OCI-LY7 (cell line): ENCODE results near the gene ENGASE. TPM values are rescaled to one million over a fixed set of nuclear protein-coding genes. Genes with fewer than 3 reads are reported as not detected.

Experiments used
- BruUV-seq: library from RNA; stranded (reverse); fragments of 400-500 nt; replicated peaks from 2 replicates; lab custom pipeline; 2021; lab: Mats Ljungman, UMichigan
- CTCF ChIA-PET: fragments of 300-600 bp; sonication (Branson Sonifier 250); formaldehyde crosslinking; loops from one replicate; lab custom pipeline; 2022; ENCODE audit warnings: antibody characterized with exemption; ENCODE audit not compliant: unreplicated experiment; lab: Charles Lee
- POLR2A ChIA-PET: fragments of 300-600 bp; sonication (Branson Sonifier 250); formaldehyde crosslinking; loops from one replicate; lab custom pipeline; 2022; ENCODE audit warnings: antibody characterized with exemption; lab: Charles Lee
- DNase-seq: peaks from one replicate; pipeline ENCODE4 v3.0.0-alpha.2; 2015; ENCODE audit warnings: low spot score
- H2AFZ ChIP-seq: fragments of 200-600 bp; sonication (generic), shearing (Covaris generic); 2 replicates; pipeline ENCODE4 v1.6.1; 2014; ENCODE audit warnings: mild to moderate bottlenecking, antibody characterized with exemption, low read length, moderate library complexity
- H3K27ac ChIP-seq: fragments of 200-600 bp; sonication (generic); 2 replicates; pipeline ENCODE4 v1.5.1; 2014; ENCODE audit warnings: mixed run types, low read depth, mild to moderate bottlenecking, moderate library complexity, low read length, inconsistent platforms; ENCODE audit not compliant: poor library complexity, severe bottlenecking
- H3K36me3 ChIP-seq: fragments of 200-600 bp; sonication (generic); 2 replicates; pipeline ENCODE4 v1.6.1; 2014; ENCODE audit warnings: mild to moderate bottlenecking, antibody characterized with exemption, low read length, moderate library complexity, mixed read lengths; ENCODE audit not compliant: insufficient read depth
- H3K4me1 ChIP-seq: fragments of 200-600 bp; sonication (generic); 2 replicates; pipeline ENCODE4 v1.5.1; 2014; ENCODE audit warnings: mild to moderate bottlenecking, low read length; ENCODE audit not compliant: insufficient read depth, poor library complexity, severe bottlenecking
- H3K4me2 ChIP-seq: fragments of 200-600 bp; sonication (generic); 2 replicates; pipeline ENCODE4 v1.6.1; 2014; ENCODE audit warnings: mild to moderate bottlenecking, low read length
- H3K4me3 ChIP-seq: fragments of 200-600 bp; sonication (generic); 2 replicates; pipeline ENCODE4 v1.5.1; 2014; ENCODE audit warnings: mild to moderate bottlenecking, low read depth, low read length; ENCODE audit not compliant: poor library complexity, severe bottlenecking
- H3K79me2 ChIP-seq: fragments of 200-600 bp; sonication (generic); 2 replicates; pipeline ENCODE4 v1.6.1; 2016; ENCODE audit warnings: low read depth, mild to moderate bottlenecking, low read length, moderate library complexity, mixed read lengths; ENCODE audit not compliant: insufficient read depth
- H3K9me2 ChIP-seq: fragments of 200-600 bp; sonication (generic); 2 replicates; pipeline ENCODE4 v1.6.1; 2016; ENCODE audit warnings: mild to moderate bottlenecking, low read length, mixed read lengths; ENCODE audit not compliant: insufficient read depth
- H3K9me3 ChIP-seq: fragments of 200-600 bp; sonication (generic); 2 replicates; pipeline ENCODE4 v1.6.1; 2014; ENCODE audit warnings: mild to moderate bottlenecking, mixed run types, low read length, mixed read lengths
- H4K20me1 ChIP-seq: fragments of 200-600 bp; sonication (generic); 2 replicates; pipeline ENCODE4 v1.6.1; 2014; ENCODE audit warnings: mild to moderate bottlenecking, antibody characterized with exemption, low read length, moderate library complexity, mixed read lengths; ENCODE audit not compliant: insufficient read depth
- EZH2phosphoT487 ChIP-seq: fragments of 200-600 bp; sonication (generic); IDR thresholded peaks from 2 replicates; pipeline ENCODE4 v1.6.1; 2018; ENCODE audit warnings: low read depth, borderline replicate concordance, mild to moderate bottlenecking, mixed run types, antibody characterized with exemption, low read length, moderate library complexity, mixed read lengths
- intact Hi-C: fragments of 100-400 bp; cut with micrococcal nuclease; formaldehyde crosslinking; loops from one replicate; pipeline ENCODE4 v1.10.0; 2022; ENCODE audit not compliant: unreplicated experiment
- total RNA-seq, 2 experiments: library from RNA; depleted of rRNA in 1 of 2; stranded (reverse); fragments of >200 nt in 1 of 2; shearing (Covaris generic) in 1 of 2; gene quantifications; 2 replicates each; pipeline ENCODE4 v1.2.3, GENCODE V29; 2014 to 2022
- TF ChIP-seq, protein P1 (sequence below): fragments of 200-600 bp; sonication (generic); conservative IDR thresholded peaks from 2 replicates; pipeline ENCODE4 v1.5.1; 2014; ENCODE audit warnings: mild to moderate bottlenecking, antibody characterized with exemption, low read length, moderate library complexity, mixed read lengths

ENGASE gene
- total RNA-seq, 2 experiments from 2014 or later: 8.4 to 35.1 TPM

DNA sequence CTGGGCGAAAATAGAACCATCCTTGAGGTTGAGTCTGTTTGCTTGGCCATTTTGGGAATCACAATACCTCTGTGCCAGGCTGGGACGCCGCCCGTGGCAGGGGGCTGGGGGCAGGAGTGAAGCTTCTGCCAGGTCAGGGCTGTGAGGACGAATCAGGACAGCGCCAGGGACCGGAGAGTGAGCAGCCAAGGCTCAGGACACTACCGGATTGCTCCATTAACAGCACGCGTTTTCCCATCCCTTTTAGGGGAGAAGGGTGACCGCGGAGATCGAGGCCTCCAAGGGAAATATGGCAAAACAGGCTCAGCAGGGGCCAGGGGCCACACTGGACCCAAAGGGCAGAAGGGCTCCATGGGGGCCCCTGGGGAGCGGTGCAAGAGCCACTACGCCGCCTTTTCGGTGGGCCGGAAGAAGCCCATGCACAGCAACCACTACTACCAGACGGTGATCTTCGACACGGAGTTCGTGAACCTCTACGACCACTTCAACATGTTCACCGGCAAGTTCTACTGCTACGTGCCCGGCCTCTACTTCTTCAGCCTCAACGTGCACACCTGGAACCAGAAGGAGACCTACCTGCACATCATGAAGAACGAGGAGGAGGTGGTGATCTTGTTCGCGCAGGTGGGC is 27.2 kb upstream of the ENGASE start:
- no peaks in the 10 kb centered on the region for H3K4me1 ChIP-seq
- BruUV-seq: no TSS peak
- H2AFZ ChIP-seq: no peak overlapping the region
- no peak overlapping the region for H3K4me2 ChIP-seq
- no peak for TF ChIP-seq EZH2phosphoT487
- H3K9me3 ChIP-seq: no peaks in the 10 kb centered on the region
- no peaks in the 10 kb centered on the region for H3K79me2 ChIP-seq
- ChIA-PET POLR2A (no interaction called here), CTCF (interaction anchor here (0.6 kb wide), 1 partner anchor 11 kb away, joined by 3 read pairs; no protein-coding TSS in a partner anchor)
- H3K4me3 ChIP-seq: no peak overlapping the region
- intact Hi-C loops: loop anchor here (2.0 kb wide), 1 partner anchor 35 kb away; no protein-coding TSS in a partner anchor
- no peak for DNase-seq
- no peaks in the 10 kb centered on the region for H3K36me3 ChIP-seq
- H3K27ac ChIP-seq: no peak overlapping the region
- no peaks in the 10 kb centered on the region for H3K9me2 ChIP-seq
- H4K20me1 ChIP-seq: no peaks in the 10 kb centered on the region

DNA sequence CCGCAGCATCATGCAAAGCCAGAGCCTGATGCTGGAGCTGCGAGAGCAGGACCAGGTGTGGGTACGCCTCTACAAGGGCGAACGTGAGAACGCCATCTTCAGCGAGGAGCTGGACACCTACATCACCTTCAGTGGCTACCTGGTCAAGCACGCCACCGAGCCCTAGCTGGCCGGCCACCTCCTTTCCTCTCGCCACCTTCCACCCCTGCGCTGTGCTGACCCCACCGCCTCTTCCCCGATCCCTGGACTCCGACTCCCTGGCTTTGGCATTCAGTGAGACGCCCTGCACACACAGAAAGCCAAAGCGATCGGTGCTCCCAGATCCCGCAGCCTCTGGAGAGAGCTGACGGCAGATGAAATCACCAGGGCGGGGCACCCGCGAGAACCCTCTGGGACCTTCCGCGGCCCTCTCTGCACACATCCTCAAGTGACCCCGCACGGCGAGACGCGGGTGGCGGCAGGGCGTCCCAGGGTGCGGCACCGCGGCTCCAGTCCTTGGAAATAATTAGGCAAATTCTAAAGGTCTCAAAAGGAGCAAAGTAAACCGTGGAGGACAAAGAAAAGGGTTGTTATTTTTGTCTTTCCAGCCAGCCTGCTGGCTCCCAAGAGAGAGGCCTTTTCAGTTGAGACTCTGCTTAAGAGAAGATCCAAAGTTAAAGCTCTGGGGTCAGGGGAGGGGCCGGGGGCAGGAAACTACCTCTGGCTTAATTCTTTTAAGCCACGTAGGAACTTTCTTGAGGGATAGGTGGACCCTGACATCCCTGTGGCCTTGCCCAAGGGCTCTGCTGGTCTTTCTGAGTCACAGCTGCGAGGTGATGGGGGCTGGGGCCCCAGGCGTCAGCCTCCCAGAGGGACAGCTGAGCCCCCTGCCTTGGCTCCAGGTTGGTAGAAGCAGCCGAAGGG is 26.4 kb upstream of the ENGASE start:
- POLR2A ChIA-PET: interaction anchor here (0.7 kb wide), 1 partner anchor 301 kb away, joined by 3 read pairs; no protein-coding TSS in a partner anchor
- CTCF ChIA-PET: no interaction called here
- no peak overlapping the region for H3K4me3 ChIP-seq
- H3K4me1 ChIP-seq: no peaks in the 10 kb centered on the region
- no peaks in the 10 kb centered on the region for H3K36me3 ChIP-seq
- no peak for TF ChIP-seq EZH2phosphoT487
- H3K9me3 ChIP-seq: no peaks in the 10 kb centered on the region
- no TSS peak for BruUV-seq
- H3K4me2 ChIP-seq: no peak overlapping the region
- intact Hi-C loops: loop anchor here (2.0 kb wide), 1 partner anchor 35 kb away; no protein-coding TSS in a partner anchor
- H3K27ac ChIP-seq: no peak overlapping the region
- H3K9me2 ChIP-seq: no peaks in the 10 kb centered on the region
- H2AFZ ChIP-seq: no peak overlapping the region
- H3K79me2 ChIP-seq: no peaks in the 10 kb centered on the region
- H4K20me1 ChIP-seq: no peaks in the 10 kb centered on the region
- no peak for DNase-seq

DNA sequence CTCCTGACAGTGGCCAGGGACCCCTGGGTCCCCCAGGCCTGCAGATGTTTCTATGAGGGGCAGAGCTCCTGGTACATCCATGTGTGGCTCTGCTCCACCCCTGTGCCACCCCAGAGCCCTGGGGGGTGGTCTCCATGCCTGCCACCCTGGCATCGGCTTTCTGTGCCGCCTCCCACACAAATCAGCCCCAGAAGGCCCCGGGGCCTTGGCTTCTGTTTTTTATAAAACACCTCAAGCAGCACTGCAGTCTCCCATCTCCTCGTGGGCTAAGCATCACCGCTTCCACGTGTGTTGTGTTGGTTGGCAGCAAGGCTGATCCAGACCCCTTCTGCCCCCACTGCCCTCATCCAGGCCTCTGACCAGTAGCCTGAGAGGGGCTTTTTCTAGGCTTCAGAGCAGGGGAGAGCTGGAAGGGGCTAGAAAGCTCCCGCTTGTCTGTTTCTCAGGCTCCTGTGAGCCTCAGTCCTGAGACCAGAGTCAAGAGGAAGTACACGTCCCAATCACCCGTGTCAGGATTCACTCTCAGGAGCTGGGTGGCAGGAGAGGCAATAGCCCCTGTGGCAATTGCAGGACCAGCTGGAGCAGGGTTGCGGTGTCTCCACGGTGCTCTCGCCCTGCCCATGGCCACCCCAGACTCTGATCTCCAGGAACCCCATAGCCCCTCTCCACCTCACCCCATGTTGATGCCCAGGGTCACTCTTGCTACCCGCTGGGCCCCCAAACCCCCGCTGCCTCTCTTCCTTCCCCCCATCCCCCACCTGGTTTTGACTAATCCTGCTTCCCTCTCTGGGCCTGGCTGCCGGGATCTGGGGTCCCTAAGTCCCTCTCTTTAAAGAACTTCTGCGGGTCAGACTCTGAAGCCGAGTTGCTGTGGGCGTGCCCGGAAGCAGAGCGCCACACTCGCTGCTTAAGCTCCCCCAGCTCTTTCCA is 25.5 kb upstream of the ENGASE start:
- POLR2A ChIA-PET: no interaction called here
- H3K9me3 ChIP-seq: no peaks in the 10 kb centered on the region
- no peaks in the 10 kb centered on the region for H3K36me3 ChIP-seq
- no peaks in the 10 kb centered on the region for H3K79me2 ChIP-seq
- BruUV-seq: no TSS peak
- intact Hi-C loops: no loop called here
- H3K4me2 ChIP-seq: no peak overlapping the region
- no peaks in the 10 kb centered on the region for H4K20me1 ChIP-seq
- no peak overlapping the region for H3K27ac ChIP-seq
- no peak for DNase-seq
- CTCF ChIA-PET: no interaction called here
- TF ChIP-seq, protein P1, sequence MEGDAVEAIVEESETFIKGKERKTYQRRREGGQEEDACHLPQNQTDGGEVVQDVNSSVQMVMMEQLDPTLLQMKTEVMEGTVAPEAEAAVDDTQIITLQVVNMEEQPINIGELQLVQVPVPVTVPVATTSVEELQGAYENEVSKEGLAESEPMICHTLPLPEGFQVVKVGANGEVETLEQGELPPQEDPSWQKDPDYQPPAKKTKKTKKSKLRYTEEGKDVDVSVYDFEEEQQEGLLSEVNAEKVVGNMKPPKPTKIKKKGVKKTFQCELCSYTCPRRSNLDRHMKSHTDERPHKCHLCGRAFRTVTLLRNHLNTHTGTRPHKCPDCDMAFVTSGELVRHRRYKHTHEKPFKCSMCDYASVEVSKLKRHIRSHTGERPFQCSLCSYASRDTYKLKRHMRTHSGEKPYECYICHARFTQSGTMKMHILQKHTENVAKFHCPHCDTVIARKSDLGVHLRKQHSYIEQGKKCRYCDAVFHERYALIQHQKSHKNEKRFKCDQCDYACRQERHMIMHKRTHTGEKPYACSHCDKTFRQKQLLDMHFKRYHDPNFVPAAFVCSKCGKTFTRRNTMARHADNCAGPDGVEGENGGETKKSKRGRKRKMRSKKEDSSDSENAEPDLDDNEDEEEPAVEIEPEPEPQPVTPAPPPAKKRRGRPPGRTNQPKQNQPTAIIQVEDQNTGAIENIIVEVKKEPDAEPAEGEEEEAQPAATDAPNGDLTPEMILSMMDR: no peak
- no peak for TF ChIP-seq EZH2phosphoT487
- H3K4me1 ChIP-seq: no peaks in the 10 kb centered on the region
- H3K4me3 ChIP-seq: no peak overlapping the region
- no peak overlapping the region for H2AFZ ChIP-seq
- no peaks in the 10 kb centered on the region for H3K9me2 ChIP-seq
